ENCODE data around the gene VAV1. TPM values are rescaled to one million over a fixed set of nuclear protein-coding genes. Genes with fewer than 3 reads are reported as not detected.

VAV1 gene
- total and polyA plus RNA-seq, 4 experiments from 2014 or later = 16.0 to 87.6 (median 53.2) TPM

- H3K27ac ChIP-seq (ENCODE audit: low read depth, low read length) = no peak overlapping the region
- Mint-ChIP-seq H3K36me3 (peaks cover 29% of the 10 kb centered on the region in 2 donors), H3K4me1 (peaks cover 48 to 86% (median 65%) of the 10 kb centered on the region in 4 donors), H3K27ac (peak overlapping the region; percentile 42 to 94 (median 88)), H3K9me3 (peaks cover 0 to 2% (median 0%) of the 10 kb centered on the region in 8 donors), H3K4me3 (no peak overlapping the region), H3K27me3 (no peaks in the 10 kb centered on the region)
- DNase-seq = no peak
- H3K4me1 ChIP-seq (ENCODE audit: insufficient read depth, low read length) = peaks cover 54% of the 10 kb centered on the region
- H3K4me3 ChIP-seq (ENCODE audit: low read length in 2 of 2) = no peak overlapping the region
- intact Hi-C loops (cut with micrococcal nuclease) = no loop called here
- H3K36me3 ChIP-seq (ENCODE audit: insufficient read depth, low read length) = no peaks in the 10 kb centered on the region
- no peaks in the 10 kb centered on the region for H3K9me3 ChIP-seq (ENCODE audit: control insufficient read depth in 1 of 2, low read length in 2 of 2)
- H3K27me3 ChIP-seq (ENCODE audit: insufficient read depth, low read length) = no peaks in the 10 kb centered on the region
- POLR2A ChIA-PET (ENCODE audit: partially characterized antibody) = interaction anchor here (1.8 to 6.4 kb wide), 2 partner anchors 10 to 39 kb away, joined by 6 to 59 read pairs; partner anchors contain the start of gene VAV1
- CTCF ChIA-PET (ENCODE audit: partially characterized antibody) = interaction anchor here (0.5 to 1.4 kb wide), 2 partner anchors 11 to 528 kb away, joined by 3 read pairs; no protein-coding TSS in a partner anchor
These were observed 38.9 kb downstream of the VAV1 start for GRCh38 chr19:6811378-6811777.

GRCh38 chr19:6811906-6812305 lies 39.4 kb downstream of the VAV1 start:
- Histone ChIP-seq H3K27ac (ENCODE audit: low read depth, low read length) (no peak overlapping the region), H3K27me3 (ENCODE audit: insufficient read depth, low read length) (no peaks in the 10 kb centered on the region), H3K4me3 (ENCODE audit: low read length in 2 of 2) (no peak overlapping the region), H3K4me1 (ENCODE audit: insufficient read depth, low read length) (peaks cover 51% of the 10 kb centered on the region), H3K9me3 (ENCODE audit: control insufficient read depth in 1 of 2, low read length in 2 of 2) (no peaks in the 10 kb centered on the region), H3K36me3 (ENCODE audit: insufficient read depth, low read length) (no peaks in the 10 kb centered on the region)
- ChIA-PET CTCF (ENCODE audit: partially characterized antibody) (interaction anchor here (0.5 to 1.4 kb wide), 2 partner anchors 11 to 529 kb away, joined by 3 read pairs; no protein-coding TSS in a partner anchor), POLR2A (ENCODE audit: partially characterized antibody) (interaction anchor here (1.8 to 6.4 kb wide), 2 partner anchors 10 to 39 kb away, joined by 6 to 59 read pairs; partner anchors contain the start of gene VAV1)
- peak in 2 of 5 donors; percentile 22 to 29 for DNase-seq
- H3K27me3 Mint-ChIP-seq = no peaks in the 10 kb centered on the region
- H3K9me3 Mint-ChIP-seq = peaks cover 0 to 2% (median 0%) of the 10 kb centered on the region in 8 donors
- peaks cover 47 to 83% (median 62%) of the 10 kb centered on the region in 4 donors for H3K4me1 Mint-ChIP-seq
- peak overlapping the region; percentile 44 to 94 (median 90) for H3K27ac Mint-ChIP-seq
- H3K36me3 Mint-ChIP-seq = peaks cover 25 to 29% of the 10 kb centered on the region in 2 donors
- peak overlapping the region in 3 of 8 donors; percentile 43 to 83 (median 61) for H3K4me3 Mint-ChIP-seq
- intact Hi-C loops (cut with micrococcal nuclease) = no loop called here

GRCh38 chr19:6812612-6813011 lies 40.1 kb downstream of the VAV1 start:
- no peaks in the 10 kb centered on the region for H3K36me3 ChIP-seq (ENCODE audit: insufficient read depth, low read length)
- H3K9me3 Mint-ChIP-seq = peaks cover 0 to 2% (median 0%) of the 10 kb centered on the region in 8 donors
- ChIA-PET CTCF (ENCODE audit: partially characterized antibody) (interaction anchor here (0.6 to 1.4 kb wide), 3 partner anchors 12 to 74 kb away, joined by 3 read pairs; no protein-coding TSS in a partner anchor), POLR2A (ENCODE audit: partially characterized antibody) (interaction anchor here (0.6 to 6.4 kb wide), 6 partner anchors 11 to 74 kb away, joined by 3 to 59 read pairs (median 10); partner anchors contain the start of genes GPR108, TRIP10 and VAV1)
- H3K27ac Mint-ChIP-seq = peak overlapping the region; percentile 38 to 94 (median 90)
- no peaks in the 10 kb centered on the region for H3K27me3 Mint-ChIP-seq
- H3K9me3 ChIP-seq (ENCODE audit: control insufficient read depth in 1 of 2, low read length in 2 of 2) = no peaks in the 10 kb centered on the region
- H3K4me3 ChIP-seq (ENCODE audit: low read length in 2 of 2) = no peak overlapping the region
- H3K36me3 Mint-ChIP-seq = peaks cover 28 to 30% of the 10 kb centered on the region in 2 donors
- H3K27ac ChIP-seq (ENCODE audit: low read depth, low read length) = no peak overlapping the region
- no peak overlapping the region for H3K4me3 Mint-ChIP-seq
- H3K27me3 ChIP-seq (ENCODE audit: insufficient read depth, low read length) = no peaks in the 10 kb centered on the region
- DNase-seq = no peak
- peaks cover 47 to 84% (median 63%) of the 10 kb centered on the region in 4 donors for H3K4me1 Mint-ChIP-seq
- intact Hi-C loops (cut with micrococcal nuclease) = no loop called here
- peaks cover 47% of the 10 kb centered on the region for H3K4me1 ChIP-seq (ENCODE audit: insufficient read depth, low read length)

- Histone ChIP-seq H3K4me3 (ENCODE audit: low read length in 2 of 2) (no peak overlapping the region), H3K27ac (ENCODE audit: low read depth, low read length) (peak overlapping the region; percentile 19), H3K9me3 (ENCODE audit: control insufficient read depth in 1 of 2, low read length in 2 of 2) (no peaks in the 10 kb centered on the region), H3K27me3 (ENCODE audit: insufficient read depth, low read length) (no peaks in the 10 kb centered on the region), H3K36me3 (ENCODE audit: insufficient read depth, low read length) (no peaks in the 10 kb centered on the region), H3K4me1 (ENCODE audit: insufficient read depth, low read length) (peaks cover 47% of the 10 kb centered on the region)
- no peaks in the 10 kb centered on the region for H3K27me3 Mint-ChIP-seq
- H3K4me1 Mint-ChIP-seq = peaks cover 49 to 89% (median 65%) of the 10 kb centered on the region in 4 donors
- ChIA-PET POLR2A (ENCODE audit: partially characterized antibody) (interaction anchor here (0.8 to 6.4 kb wide), 8 partner anchors 12 to 297 kb away, joined by 3 to 59 read pairs (median 4); partner anchors contain the start of genes GPR108, TRIP10 and VAV1), CTCF (ENCODE audit: partially characterized antibody) (interaction anchor here (1.2 to 2.0 kb wide), 7 partner anchors 9 to 76 kb away, joined by 3 to 7 read pairs (median 4); partner anchors contain the start of gene GPR108)
- intact Hi-C loops (cut with micrococcal nuclease) = loop anchor here (1.0 to 2.0 kb wide), 3 partner anchors 13 to 46 kb away; partner anchors contain the start of genes SH2D3A and VAV1
- H3K9me3 Mint-ChIP-seq = peaks cover 0 to 2% (median 0%) of the 10 kb centered on the region in 8 donors
- DNase-seq = peak in 3 of 5 donors; percentile 14 to 56 (median 40)
- peak overlapping the region in 6 of 8 donors; percentile 10 to 71 (median 60) for H3K4me3 Mint-ChIP-seq
- peaks cover 33% of the 10 kb centered on the region in 2 donors for H3K36me3 Mint-ChIP-seq
- peak overlapping the region; percentile 38 to 94 (median 88) for H3K27ac Mint-ChIP-seq
These were observed 41.2 kb downstream of the VAV1 start for GRCh38 chr19:6813659-6814058.

- H3K9me3 Mint-ChIP-seq = peaks cover 0 to 5% (median 3%) of the 10 kb centered on the region in 8 donors
- H3K36me3 ChIP-seq (ENCODE audit: insufficient read depth, low read length) = peaks cover 19% of the 10 kb centered on the region
These were observed 44.7 kb downstream of the VAV1 start for GRCh38 chr19:6817179-6817578.

GRCh38 chr19:6818246-6818645 lies 45.7 kb downstream of the VAV1 start:
- no peak for DNase-seq
- H3K27me3 Mint-ChIP-seq = no peaks in the 10 kb centered on the region
- no peak overlapping the region for H3K27ac ChIP-seq (ENCODE audit: low read depth, low read length)
- H3K4me3 ChIP-seq (ENCODE audit: low read length in 2 of 2) = no peak overlapping the region
- H3K4me1 ChIP-seq (ENCODE audit: insufficient read depth, low read length) = peaks cover 16% of the 10 kb centered on the region
- peaks cover 29 to 55% (median 35%) of the 10 kb centered on the region in 4 donors for H3K4me1 Mint-ChIP-seq
- H3K27ac Mint-ChIP-seq = peak overlapping the region in 5 of 7 donors; percentile 5 to 73 (median 37)
- no peaks in the 10 kb centered on the region for H3K9me3 ChIP-seq (ENCODE audit: control insufficient read depth in 1 of 2, low read length in 2 of 2)
- H3K4me3 Mint-ChIP-seq = no peak overlapping the region
- intact Hi-C loops (cut with micrococcal nuclease) = no loop called here
- no peaks in the 10 kb centered on the region for H3K27me3 ChIP-seq (ENCODE audit: insufficient read depth, low read length)
- ChIA-PET POLR2A (ENCODE audit: partially characterized antibody) (interaction anchor here (1.5 kb wide), 1 partner anchor 51 kb away, joined by 4 read pairs; the partner anchor contains the start of gene SH2D3A), CTCF (ENCODE audit: partially characterized antibody) (interaction anchor here (0.5 to 2.1 kb wide), 2 partner anchors 45 to 1729 kb away, joined by 3 to 6 read pairs; no protein-coding TSS in a partner anchor)
- peaks cover 21% of the 10 kb centered on the region for H3K36me3 ChIP-seq (ENCODE audit: insufficient read depth, low read length)
- peaks cover 0 to 5% (median 3%) of the 10 kb centered on the region in 8 donors for H3K9me3 Mint-ChIP-seq
- H3K36me3 Mint-ChIP-seq = peaks cover 42 to 51% of the 10 kb centered on the region in 2 donors

More at GRCh38 chr19:6817179-6817578, 44.7 kb downstream of the VAV1 start:
- POLR2A ChIA-PET (ENCODE audit: partially characterized antibody) = interaction anchor here (1.5 kb wide), 1 partner anchor 50 kb away, joined by 4 read pairs; the partner anchor contains the start of gene SH2D3A
- no peak for DNase-seq
- H3K27me3 Mint-ChIP-seq = no peaks in the 10 kb centered on the region
- H3K4me3 Mint-ChIP-seq = no peak overlapping the region
- H3K4me3 ChIP-seq (ENCODE audit: low read length in 2 of 2) = no peak overlapping the region
- peaks cover 35 to 65% (median 44%) of the 10 kb centered on the region in 4 donors for H3K4me1 Mint-ChIP-seq
- H3K27me3 ChIP-seq (ENCODE audit: insufficient read depth, low read length) = no peaks in the 10 kb centered on the region
- CTCF ChIA-PET (ENCODE audit: partially characterized antibody) = no interaction called here
- intact Hi-C loops (cut with micrococcal nuclease) = no loop called here
- H3K27ac Mint-ChIP-seq = peak overlapping the region in 1 of 7 donors; percentile 52
- H3K36me3 Mint-ChIP-seq = peaks cover 44 to 55% of the 10 kb centered on the region in 2 donors
- H3K9me3 ChIP-seq (ENCODE audit: control insufficient read depth in 1 of 2, low read length in 2 of 2) = no peaks in the 10 kb centered on the region
- no peak overlapping the region for H3K27ac ChIP-seq (ENCODE audit: low read depth, low read length)
- peaks cover 27% of the 10 kb centered on the region for H3K4me1 ChIP-seq (ENCODE audit: insufficient read depth, low read length)

GRCh38 chr19:6819323-6819722 lies 46.8 kb downstream of the VAV1 start:
- Histone ChIP-seq H3K27me3 (ENCODE audit: insufficient read depth, low read length) (no peaks in the 10 kb centered on the region), H3K4me1 (ENCODE audit: insufficient read depth, low read length) (peaks cover 6% of the 10 kb centered on the region), H3K36me3 (ENCODE audit: insufficient read depth, low read length) (peaks cover 30% of the 10 kb centered on the region), H3K9me3 (ENCODE audit: control insufficient read depth in 1 of 2, low read length in 2 of 2) (no peaks in the 10 kb centered on the region), H3K27ac (ENCODE audit: low read depth, low read length) (no peak overlapping the region), H3K4me3 (ENCODE audit: low read length in 2 of 2) (no peak overlapping the region)
- no peak for DNase-seq
- Mint-ChIP-seq H3K4me1 (peaks cover 23 to 44% (median 27%) of the 10 kb centered on the region in 4 donors), H3K27ac (peak overlapping the region in 4 of 7 donors; percentile 35 to 83 (median 60)), H3K9me3 (peaks cover 0 to 5% (median 3%) of the 10 kb centered on the region in 8 donors), H3K36me3 (peaks cover 46 to 59% of the 10 kb centered on the region in 2 donors), H3K4me3 (no peak overlapping the region), H3K27me3 (no peaks in the 10 kb centered on the region)
- intact Hi-C loops (cut with micrococcal nuclease) = no loop called here
- ChIA-PET POLR2A (ENCODE audit: partially characterized antibody) (interaction anchor here (1.0 kb wide), 1 partner anchor 18 kb away, joined by 4 read pairs; no protein-coding TSS in a partner anchor), CTCF (ENCODE audit: partially characterized antibody) (interaction anchor here (0.8 to 2.1 kb wide), 3 partner anchors 14 to 144 kb away, joined by 3 to 6 read pairs (median 3); no protein-coding TSS in a partner anchor)
